Endothelial cell of umbilical vein (primary cell): ENCODE measurements around the gene PMIS2. TPM values are rescaled to one million over a fixed set of nuclear protein-coding genes. Genes with fewer than 3 reads are reported as not detected.

ENCODE experiments used
- BruUV-seq: library from RNA; stranded (reverse); fragments of 400-500 nt; replicated peaks from 2 replicates; lab custom pipeline; 2021; lab: Mats Ljungman, UMichigan
- CTCF ChIA-PET: fragments of 300-600, 350-600 bp; sonication (Branson Sonifier 250); formaldehyde crosslinking; loops from one replicate; lab custom pipeline; 2021; ENCODE audit warnings: antibody characterized with exemption, inconsistent platforms; lab: Charles Lee
- POLR2A ChIA-PET: fragments of 300-600, 350-600 bp; sonication (Branson Sonifier 250); formaldehyde crosslinking; loops from one replicate; lab custom pipeline; 2021; ENCODE audit warnings: antibody characterized with exemption, inconsistent platforms; lab: Charles Lee
- DNase-seq: peaks from one replicate; pipeline ENCODE4 v3.0.0-alpha.2; 2011; ENCODE audit warnings: low read depth, low spot score
- FAIRE-seq: peaks from 2 replicates; lab custom pipeline; 2011; peaks lifted over from hg19 to GRCh38; lab: Jason Lieb, UNC
- H2AFZ ChIP-seq: 2 replicates; pipeline ENCODE4 v1.6.0; 2012; ENCODE audit warnings: low read depth, low read length, control low read depth, inconsistent platforms
- H3K27ac ChIP-seq: 2 replicates; pipeline ENCODE4 v1.5.1; 2011; ENCODE audit warnings: low read depth, mild to moderate bottlenecking, control low read depth, low read length, moderate library complexity; ENCODE audit not compliant: insufficient read depth
- H3K27me3 ChIP-seq, 2 experiments: 2 replicates each; pipeline versions ENCODE4 v1.6.0 to v1.6.1; 2011; ENCODE audit warnings: low read length in 2 of 2, mixed read lengths in 1 of 2; ENCODE audit not compliant: control insufficient read depth in 2 of 2, insufficient read depth in 2 of 2
- H3K36me3 ChIP-seq, 2 experiments: 2 replicates in 1 of 2; 3 replicates in 1 of 2; pipeline ENCODE4 v1.5.1; 2011; ENCODE audit warnings: low read length in 2 of 2, mild to moderate bottlenecking in 1 of 2, moderate library complexity in 1 of 2; ENCODE audit not compliant: control insufficient read depth in 2 of 2, insufficient read depth in 2 of 2; ENCODE audit errors: extremely low read depth in 1 of 2
- H3K4me1 ChIP-seq: 3 replicates; pipeline ENCODE4 v1.5.1; 2011; ENCODE audit warnings: mild to moderate bottlenecking, low read length; ENCODE audit not compliant: control insufficient read depth, insufficient read depth; ENCODE audit errors: extremely low read depth
- H3K4me2 ChIP-seq: 2 replicates; pipeline ENCODE4 v1.6.1; 2011; ENCODE audit warnings: low read length, control low read depth, mixed read lengths; ENCODE audit not compliant: insufficient read depth
- H3K4me3 ChIP-seq, 3 experiments: fragments of 200-600 bp in 1 of 3; sonication (generic), shearing (Covaris generic) in 1 of 3; replicated peaks in 1 of 3; 2 replicates each; pipeline ENCODE4 v1.5.1; 2011 to 2016; ENCODE audit warnings: control low read depth in 3 of 3, low read length in 3 of 3, mild to moderate bottlenecking in 2 of 3, inconsistent platforms in 1 of 3, low read depth in 1 of 3, moderate library complexity in 1 of 3; ENCODE audit not compliant: insufficient read depth in 1 of 3
- H3K79me2 ChIP-seq: 2 replicates; pipeline ENCODE4 v1.6.0; 2012; ENCODE audit warnings: low read length, inconsistent platforms; ENCODE audit not compliant: control insufficient read depth, insufficient read depth
- H3K9ac ChIP-seq: replicated peaks from 2 replicates; pipeline ENCODE3; 2011; ENCODE audit warnings: low read length, control low read depth; ENCODE audit not compliant: insufficient read depth; ENCODE audit errors: extremely low read depth
- H3K9me1 ChIP-seq: replicated peaks from 3 replicates; pipeline ENCODE4 v1.6.0; 2011; ENCODE audit warnings: mild to moderate bottlenecking, low read length; ENCODE audit not compliant: control insufficient read depth, insufficient read depth; ENCODE audit errors: extremely low read depth
- H3K9me3 ChIP-seq: replicated peaks from 2 replicates; pipeline ENCODE4 v1.5.1; 2012; ENCODE audit warnings: low read length, inconsistent platforms; ENCODE audit not compliant: control insufficient read depth, insufficient read depth
- H4K20me1 ChIP-seq: replicated peaks from 2 replicates; pipeline ENCODE3; 2011; ENCODE audit warnings: mild to moderate bottlenecking, low read length; ENCODE audit not compliant: control insufficient read depth, insufficient read depth; ENCODE audit errors: extremely low read depth
- FOS ChIP-seq: IDR thresholded peaks from 2 replicates; pipeline ENCODE4 v1.6.1; 2011; ENCODE audit warnings: mild to moderate bottlenecking, low read length, moderate library complexity, borderline replicate concordance; ENCODE audit not compliant: insufficient read depth
- GATA2 ChIP-seq: IDR thresholded peaks from 2 replicates; pipeline ENCODE4 v1.7.0; 2011; ENCODE audit warnings: low read depth, mild to moderate bottlenecking, moderate library complexity, mixed read lengths, low read length; ENCODE audit not compliant: insufficient read length, insufficient read depth
- JUN ChIP-seq: IDR thresholded peaks from 2 replicates; pipeline ENCODE4 v1.6.1; 2011; ENCODE audit warnings: borderline replicate concordance, low read depth; ENCODE audit not compliant: insufficient read length, insufficient read depth
- MYC ChIP-seq: IDR thresholded peaks from one replicate; pipeline ENCODE4 v1.6.1; 2011; ENCODE audit warnings: mild to moderate bottlenecking, low read depth, low read length
- POLR2A ChIP-seq: IDR thresholded peaks from 2 replicates; pipeline ENCODE4 v1.6.1; 2012; ENCODE audit warnings: low read depth, mild to moderate bottlenecking, control low read depth, low read length
- POLR2AphosphoS5 ChIP-seq: IDR thresholded peaks from 2 replicates; pipeline ENCODE4 v1.6.1; 2012; ENCODE audit warnings: low read depth, mild to moderate bottlenecking, control low read depth, low read length, moderate library complexity; ENCODE audit not compliant: insufficient read depth
- dilution Hi-C: fragments of 300-500 bp; cut with MboI; formaldehyde crosslinking; loops from one replicate; pipeline ENCODE4 v1.15.0; 2019; ENCODE audit warnings: low sequenced_read_pairs; ENCODE audit not compliant: extremely low pct_ligation_motif_present
- intact Hi-C: fragments of 100-400 bp; cut with micrococcal nuclease; formaldehyde crosslinking; loops from one replicate; pipeline ENCODE4 v1.10.0; 2022
- polyA plus RNA-seq, 4 experiments: library from polyadenylated mRNA; depleted of rRNA in 3 of 4; stranded (reverse) in 3 of 4; unstranded in 1 of 4; fragments of >200 nt; gene quantifications; 2 replicates each; pipeline versions ENCODE4 v1.2.1 to v1.2.3, GENCODE V29; 2011 to 2012; ENCODE audit warnings: missing spikeins in 1 of 4
- total RNA-seq: library from RNA; stranded (reverse); gene quantifications from 2 replicates; pipeline ENCODE4 v1.2.3, GENCODE V29; 2021
- TF ChIP-seq, protein P1 (sequence below): IDR thresholded peaks from 2 replicates; pipeline ENCODE4 v1.6.1; 2011; ENCODE audit not compliant: insufficient read depth, insufficient read length
- TF ChIP-seq, protein P2 (sequence below), 2 donors: IDR thresholded peaks; 1 replicate in 1 of 2; 2 replicates in 1 of 2; pipeline ENCODE4 v1.5.1; 2011; ENCODE audit warnings: low read length in 2 of 2, mild to moderate bottlenecking in 2 of 2, moderate library complexity in 2 of 2, control low read depth in 1 of 2, inconsistent platforms in 1 of 2, low read depth in 1 of 2; ENCODE audit not compliant: insufficient read depth in 1 of 2; ENCODE audit errors: extremely low read depth in 1 of 2

The PMIS2 gene
- total and polyA plus RNA-seq, 2 donors (not counting 3 experiments of a cell fraction or from before 2014, with no cell fraction given), result not detected

DNA sequence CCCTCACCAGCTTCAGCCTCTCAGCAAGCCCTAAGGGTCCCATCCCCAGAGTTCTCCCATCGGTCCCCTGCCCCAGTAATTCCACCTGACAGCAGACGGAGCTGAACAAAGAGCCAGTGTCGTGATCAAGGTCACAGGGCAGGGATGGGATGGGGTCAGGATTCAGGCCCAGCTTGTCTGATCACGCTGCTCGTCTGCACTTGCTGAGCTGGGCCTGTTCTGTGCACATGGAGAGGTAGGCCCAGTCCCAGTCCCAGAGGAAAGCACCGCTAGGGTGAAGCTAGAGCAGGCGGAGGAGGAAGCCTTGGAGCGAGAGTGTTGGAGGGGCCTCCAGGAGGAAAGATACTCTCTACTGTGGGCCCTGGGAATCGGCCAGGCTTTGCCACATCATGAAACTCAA is 35.7 kb downstream of the PMIS2 start:
- CTCF ChIA-PET, result interaction anchor here (0.6 kb wide), 1 partner anchor 64 kb away, joined by 3 read pairs; no protein-coding TSS in a partner anchor
- H3K27me3 ChIP-seq, result no peaks in the 10 kb centered on the region
- H3K36me3 ChIP-seq, result peaks cover 0 to 6% of the 10 kb centered on the region in 2 experiments
- FAIRE-seq, result no peak
- DNase-seq, result no peak
- no peak overlapping the region for H3K4me3 ChIP-seq
- POLR2A ChIA-PET, result no interaction called here
- no peaks in the 10 kb centered on the region for H3K79me2 ChIP-seq
- no peak for TF ChIP-seq FOS
- TF ChIP-seq POLR2A, result no peak
- H3K4me1 ChIP-seq, result no peaks in the 10 kb centered on the region
- no peak overlapping the region for H2AFZ ChIP-seq
- dilution Hi-C loops, result no loop called here
- H3K9ac ChIP-seq, result no peak overlapping the region
- H3K9me3 ChIP-seq, result no peaks in the 10 kb centered on the region
- H3K27ac ChIP-seq, result no peak overlapping the region
- no peaks in the 10 kb centered on the region for H3K9me1 ChIP-seq
- no peak overlapping the region for H3K4me2 ChIP-seq
- intact Hi-C loops, result no loop called here
- H4K20me1 ChIP-seq, result no peaks in the 10 kb centered on the region
- no TSS peak for BruUV-seq

GRCh38 chr19:35622750-35623149 is 36.8 kb downstream of the PMIS2 start:
- no peaks in the 10 kb centered on the region for H3K27me3 ChIP-seq
- no peak for DNase-seq
- H3K9me3 ChIP-seq, result no peaks in the 10 kb centered on the region
- intact Hi-C loops (no loop called here), dilution Hi-C loops (no loop called here)
- H3K9me1 ChIP-seq, result no peaks in the 10 kb centered on the region
- ChIA-PET POLR2A (no interaction called here), CTCF (no interaction called here)
- no peak for FAIRE-seq
- TF ChIP-seq GATA2, result no peak
- TF ChIP-seq POLR2AphosphoS5, result no peak
- no peak for TF ChIP-seq POLR2A
- no peak for TF ChIP-seq FOS
- no peak for TF ChIP-seq JUN
- TF ChIP-seq, protein P1, sequence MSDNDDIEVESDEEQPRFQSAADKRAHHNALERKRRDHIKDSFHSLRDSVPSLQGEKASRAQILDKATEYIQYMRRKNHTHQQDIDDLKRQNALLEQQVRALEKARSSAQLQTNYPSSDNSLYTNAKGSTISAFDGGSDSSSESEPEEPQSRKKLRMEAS, result no peak
- TF ChIP-seq, protein P2, sequence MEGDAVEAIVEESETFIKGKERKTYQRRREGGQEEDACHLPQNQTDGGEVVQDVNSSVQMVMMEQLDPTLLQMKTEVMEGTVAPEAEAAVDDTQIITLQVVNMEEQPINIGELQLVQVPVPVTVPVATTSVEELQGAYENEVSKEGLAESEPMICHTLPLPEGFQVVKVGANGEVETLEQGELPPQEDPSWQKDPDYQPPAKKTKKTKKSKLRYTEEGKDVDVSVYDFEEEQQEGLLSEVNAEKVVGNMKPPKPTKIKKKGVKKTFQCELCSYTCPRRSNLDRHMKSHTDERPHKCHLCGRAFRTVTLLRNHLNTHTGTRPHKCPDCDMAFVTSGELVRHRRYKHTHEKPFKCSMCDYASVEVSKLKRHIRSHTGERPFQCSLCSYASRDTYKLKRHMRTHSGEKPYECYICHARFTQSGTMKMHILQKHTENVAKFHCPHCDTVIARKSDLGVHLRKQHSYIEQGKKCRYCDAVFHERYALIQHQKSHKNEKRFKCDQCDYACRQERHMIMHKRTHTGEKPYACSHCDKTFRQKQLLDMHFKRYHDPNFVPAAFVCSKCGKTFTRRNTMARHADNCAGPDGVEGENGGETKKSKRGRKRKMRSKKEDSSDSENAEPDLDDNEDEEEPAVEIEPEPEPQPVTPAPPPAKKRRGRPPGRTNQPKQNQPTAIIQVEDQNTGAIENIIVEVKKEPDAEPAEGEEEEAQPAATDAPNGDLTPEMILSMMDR (IDR thresholded peaks at IDR 0.05; ENCODE audit: extremely low read depth in 1 of 2, insufficient read depth in 1 of 2, low read depth in 1 of 2, low read length in 2 of 2), result no peak
- TF ChIP-seq MYC, result no peak
- BruUV-seq, result no TSS peak
- H3K27ac ChIP-seq, result no peak overlapping the region
- H3K4me2 ChIP-seq, result no peak overlapping the region
- no peaks in the 10 kb centered on the region for H4K20me1 ChIP-seq
- H3K36me3 ChIP-seq, result peaks cover 0 to 6% of the 10 kb centered on the region in 2 experiments
- H3K79me2 ChIP-seq, result no peaks in the 10 kb centered on the region
- no peak overlapping the region for H3K4me3 ChIP-seq
- no peak overlapping the region for H3K9ac ChIP-seq
- H3K4me1 ChIP-seq, result no peaks in the 10 kb centered on the region
- no peak overlapping the region for H2AFZ ChIP-seq
